ENCODE results near the gene CBFA2T3.

DNA sequence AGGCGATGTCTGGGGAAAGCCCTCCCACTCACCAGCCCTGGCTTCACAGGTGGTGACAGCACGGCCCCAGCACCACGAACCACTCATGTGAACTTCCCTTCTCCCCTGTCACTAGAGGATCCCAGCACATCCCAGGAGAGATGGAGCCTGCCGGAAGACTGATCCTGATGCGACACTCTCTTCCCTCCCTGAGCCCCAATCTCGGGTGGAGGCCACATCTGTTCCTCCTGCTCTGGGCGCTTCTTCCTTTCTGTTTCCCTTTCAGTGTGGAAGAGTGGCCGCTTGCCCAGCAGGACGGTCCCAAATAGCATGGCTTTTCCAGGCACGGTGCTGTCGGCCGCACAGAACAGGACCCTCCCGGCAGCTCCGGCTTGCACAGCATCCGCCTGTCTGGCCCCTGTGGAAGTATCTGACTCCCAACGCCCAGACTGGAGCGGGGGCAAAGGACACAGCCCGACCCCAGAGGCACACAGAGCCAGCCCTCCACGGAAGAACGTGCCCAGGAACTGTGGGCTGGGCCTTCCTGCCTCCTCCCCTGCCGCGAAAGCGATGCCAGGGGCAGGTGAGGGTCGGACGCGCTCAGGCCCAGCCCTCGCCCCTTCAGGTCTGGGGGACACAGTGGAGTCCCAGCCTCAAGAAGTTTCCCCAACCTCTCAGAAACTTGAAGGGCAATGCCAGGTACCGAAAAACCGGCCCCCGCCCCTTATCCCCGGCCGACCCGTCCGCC lies 37.6 kb downstream of the CBFA2T3 start:
- TF ChIP-seq CTCF (IDR thresholded peaks at IDR 0.05) (no peak), POLR2A (IDR thresholded peaks at IDR 0.05) (no peak)

Data from tibial nerve (tissue), 3 donors.